ENCODE results near the gene SNX24.

SNX24 gene

DNA sequence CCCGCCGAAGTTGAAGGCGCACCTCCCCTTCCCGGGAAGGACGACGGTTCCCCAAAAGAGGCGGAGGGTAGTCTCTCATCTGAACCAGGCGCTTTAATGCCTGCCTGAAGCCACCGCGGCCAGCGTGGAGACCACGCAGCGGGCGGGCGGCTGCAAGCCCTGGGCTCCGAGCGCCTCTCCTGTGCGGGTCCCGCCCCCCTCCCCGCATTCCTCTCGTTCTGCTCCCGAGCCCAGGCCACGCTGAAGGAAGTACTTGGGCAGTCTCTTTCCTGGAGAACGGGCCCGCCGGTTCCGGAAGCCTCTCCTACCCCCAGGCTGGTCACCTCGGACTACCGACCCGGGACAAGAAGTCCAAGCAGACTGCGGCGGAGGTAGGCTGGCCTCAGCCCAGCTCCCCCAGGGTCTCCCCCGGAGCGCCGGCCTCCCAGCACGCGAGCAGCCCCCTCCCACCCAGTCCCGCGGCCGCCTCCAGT lies 190.5 kb downstream of the SNX24 start:
- DNase-seq, result no peak

DNA sequence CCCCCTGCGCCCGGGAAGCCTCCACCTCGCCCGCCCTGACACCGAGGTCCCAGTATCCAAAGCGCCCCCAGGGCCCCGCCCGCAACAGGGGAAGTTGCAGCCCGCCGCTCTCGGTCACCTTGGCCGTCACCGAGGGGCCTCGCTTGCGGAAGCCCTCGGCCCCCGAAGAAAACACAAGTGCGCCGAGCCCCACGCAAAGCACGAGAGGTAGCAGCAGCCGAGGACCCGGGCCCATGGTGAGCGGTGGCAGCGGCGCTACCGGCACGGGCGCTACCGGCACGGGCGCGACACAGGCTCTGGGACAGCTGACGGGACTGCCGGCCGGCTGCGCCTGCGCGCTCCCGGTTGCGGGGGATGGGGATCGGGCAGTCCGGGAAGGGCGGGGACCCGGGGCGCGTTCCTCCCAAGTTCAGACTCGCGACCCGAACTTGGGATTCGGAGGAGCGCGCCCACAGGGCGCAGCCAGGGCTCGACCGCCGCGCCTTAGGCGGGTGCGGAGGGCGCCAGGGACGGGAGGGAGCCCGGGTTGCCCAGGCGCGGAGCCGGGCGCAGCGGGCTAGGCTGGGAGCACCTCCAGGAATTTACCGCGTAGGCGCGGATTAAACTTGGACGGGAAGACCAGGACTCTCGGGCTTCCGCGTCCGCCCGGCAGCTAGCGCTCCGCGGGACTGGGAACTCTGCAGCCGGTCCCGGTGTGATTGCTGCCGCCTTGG lies 191.1 kb downstream of the SNX24 start, which contains the start of gene PPIC:
TSS of gene PPIC (minus strand) at position 335 of the 713 bp plus-strand sequence. CDS start at position 235, 100 bp downstream.
- no peak for DNase-seq

DNA sequence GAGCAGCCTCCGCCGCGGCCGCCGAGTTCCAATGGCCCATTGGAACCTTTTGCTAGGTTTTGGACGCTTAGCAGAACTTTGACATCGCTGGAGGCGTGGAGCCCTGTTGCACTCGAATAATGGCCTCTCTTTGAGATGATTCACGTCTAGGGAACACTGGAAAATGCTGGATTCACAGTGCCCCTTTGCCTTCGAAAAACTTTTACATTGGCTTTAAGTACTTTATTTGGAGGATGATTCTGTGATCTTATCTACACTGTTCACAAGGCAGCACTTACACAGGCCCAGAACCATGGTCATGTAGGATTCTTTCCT lies 191.6 kb downstream of the SNX24 start:
- DNase-seq, result no peak

DNA sequence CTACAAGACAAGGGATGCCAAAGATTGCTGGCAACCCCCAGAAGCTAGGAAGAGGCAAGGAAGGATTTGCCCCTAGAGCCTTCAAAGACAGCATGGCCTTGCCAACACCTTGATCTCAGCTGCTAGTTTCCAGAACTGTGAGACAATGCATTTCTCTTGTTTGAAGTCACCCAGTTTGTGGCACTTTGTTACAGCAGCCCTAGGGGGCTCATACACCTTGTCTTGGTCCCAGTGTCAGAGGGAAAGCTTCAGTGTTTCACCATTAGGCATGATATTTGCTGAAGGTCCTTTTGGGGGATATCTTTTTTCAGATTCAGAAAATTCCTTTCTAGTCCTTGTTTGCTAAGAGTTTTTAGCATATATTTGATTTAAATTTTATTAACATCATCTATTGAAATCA lies 194.3 kb downstream of the SNX24 start:
- DNase-seq, result no peak

DNA sequence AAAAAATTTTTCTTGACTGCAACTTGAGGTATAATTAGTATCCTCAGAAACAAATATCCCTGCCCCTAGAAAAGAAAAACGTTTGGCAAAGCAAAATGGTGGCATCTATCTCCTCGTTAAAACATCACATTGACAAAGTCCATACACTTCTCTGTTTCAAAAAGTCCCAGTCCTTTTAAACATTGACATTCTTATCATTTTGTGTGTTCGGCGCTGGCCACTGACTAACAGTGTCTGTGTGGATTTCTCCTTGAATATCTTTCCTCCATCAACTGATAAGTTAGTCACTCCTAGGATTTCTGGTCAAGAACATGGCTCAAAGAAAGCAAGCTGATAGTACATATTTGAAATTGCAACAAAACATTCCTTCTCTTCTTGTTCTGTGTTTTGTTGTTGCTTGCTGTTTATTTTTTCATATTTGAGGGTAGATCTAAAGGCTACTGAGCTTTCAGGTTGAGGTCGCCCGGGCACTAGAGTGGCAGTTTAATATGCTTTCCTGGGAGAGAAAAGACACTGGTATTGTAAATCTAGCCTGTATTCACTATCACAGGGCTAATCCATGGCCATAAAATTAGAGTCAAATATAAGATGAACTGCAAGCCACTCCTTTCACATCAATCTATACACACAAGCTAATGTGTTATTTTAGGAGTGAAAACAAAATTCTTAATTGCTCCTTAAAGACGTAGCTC lies 199.7 kb downstream of the SNX24 start:
- no peak for DNase-seq

DNA sequence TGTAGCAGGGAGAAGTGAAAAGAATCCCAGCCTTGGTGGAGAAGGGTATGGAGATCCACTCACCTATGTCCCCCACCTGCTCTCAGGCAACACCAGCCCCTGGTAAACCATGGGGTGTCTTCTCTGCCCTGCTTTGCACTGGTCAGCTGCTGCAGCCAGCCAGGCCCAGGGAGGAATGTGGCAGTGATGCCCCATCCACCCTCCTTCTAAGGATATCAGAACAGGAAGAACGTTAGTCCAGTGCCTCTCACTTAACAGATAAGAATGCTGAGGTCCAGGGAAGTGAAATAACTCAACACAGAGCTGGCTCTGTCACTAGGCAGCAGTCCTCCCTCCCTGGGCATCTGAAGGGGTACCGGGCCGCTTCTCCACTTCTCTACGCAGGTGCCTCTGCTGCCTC lies 200.8 kb downstream of the SNX24 start:
- no peak for DNase-seq

DNA sequence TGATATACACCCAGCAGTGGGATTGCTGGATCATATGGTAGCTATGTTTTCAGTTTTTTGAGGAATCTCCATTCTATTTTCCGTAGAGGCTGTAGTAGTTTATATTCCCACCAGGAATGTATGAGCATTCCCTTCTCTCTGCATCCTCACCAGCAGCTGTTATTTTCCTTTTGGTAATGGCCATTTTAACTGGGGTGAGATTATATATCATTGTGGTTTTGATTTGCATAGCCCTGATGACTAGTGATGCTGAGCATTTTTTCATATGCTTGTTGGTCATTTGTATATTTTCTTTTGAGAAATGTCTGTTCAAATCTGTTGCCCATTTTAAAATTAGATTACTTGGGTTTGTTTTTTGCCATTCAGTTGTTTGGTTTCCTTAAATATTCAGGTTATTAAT lies 202.3 kb downstream of the SNX24 start:
- DNase-seq, result no peak

DNA sequence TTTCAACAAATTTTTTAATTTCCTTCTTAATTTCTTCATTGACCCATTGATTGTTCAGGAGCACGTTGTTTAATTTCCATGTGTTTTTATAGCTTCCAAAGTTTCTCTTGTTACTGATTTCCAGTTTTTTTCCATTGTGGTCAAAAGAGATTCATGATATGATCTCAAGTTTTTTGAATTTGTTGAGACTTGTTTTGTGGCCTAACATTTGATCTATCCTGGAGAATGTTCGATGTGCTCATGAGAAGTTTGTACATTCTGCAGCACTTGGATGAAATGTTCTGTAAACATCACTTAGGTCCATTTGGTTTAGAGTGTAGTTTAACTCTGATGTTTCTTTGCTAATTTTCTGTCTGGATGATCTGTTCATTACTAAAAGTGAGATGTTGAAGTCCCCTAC lies 205.8 kb downstream of the SNX24 start:
- DNase-seq, result no peak
